ENCODE results near the gene CUL7. TPM values are rescaled to one million over a fixed set of nuclear protein-coding genes. Genes with fewer than 3 reads are reported as not detected.

Gene CUL7
- total RNA-seq, 2 experiments from 2014 or later, result 9.3 to 10.2 TPM

GRCh38 chr6:42996513-42996912 lies 57.1 kb downstream of the CUL7 start:
- Mint-ChIP-seq H3K36me3 (peaks cover 4% of the 10 kb centered on the region), H3K4me3 (no peak overlapping the region), H3K27ac (no peak overlapping the region), H3K9me3 (no peaks in the 10 kb centered on the region), H3K27me3 (no peaks in the 10 kb centered on the region), H3K4me1 (peaks cover 7% of the 10 kb centered on the region)
- DNase-seq, result no peak

GRCh38 chr6:42993445-42993844 lies 60.2 kb downstream of the CUL7 start:
- DNase-seq, result no peak
- peaks cover 14% of the 10 kb centered on the region for H3K4me1 Mint-ChIP-seq
- no peaks in the 10 kb centered on the region for H3K27me3 Mint-ChIP-seq
- H3K9me3 Mint-ChIP-seq, result no peaks in the 10 kb centered on the region
- H3K36me3 Mint-ChIP-seq, result peaks cover 2% of the 10 kb centered on the region
- no peak overlapping the region for H3K4me3 Mint-ChIP-seq
- H3K27ac Mint-ChIP-seq, result no peak overlapping the region

GRCh38 chr6:42989923-42990322 lies 63.7 kb downstream of the CUL7 start:
- Mint-ChIP-seq H3K27me3 (no peaks in the 10 kb centered on the region), H3K4me1 (peaks cover 40% of the 10 kb centered on the region), H3K27ac (no peak overlapping the region), H3K36me3 (peaks cover 4% of the 10 kb centered on the region), H3K4me3 (no peak overlapping the region), H3K9me3 (no peaks in the 10 kb centered on the region)
- no peak for DNase-seq

- Mint-ChIP-seq H3K4me1 (peaks cover 41% of the 10 kb centered on the region), H3K27ac (no peak overlapping the region)
Observed at GRCh38 chr6:42988486-42989020, 65.1 kb downstream of the CUL7 start.

More at GRCh38 chr6:42988486-42989020, 65.1 kb downstream of the CUL7 start:
- DNase-seq, result no peak
- Mint-ChIP-seq H3K27me3 (no peaks in the 10 kb centered on the region), H3K4me3 (no peak overlapping the region), H3K36me3 (peaks cover 4% of the 10 kb centered on the region), H3K9me3 (no peaks in the 10 kb centered on the region)

Other genes starting within 250 kb of the CUL7 start
- gene RPL7L1, start 174.2 kb downstream of the CUL7 start, total RNA-seq, result 100 to 1,000 TPM; 193 to 200 TPM
- not detected for gene PTCRA, start 137.8 kb downstream of the CUL7 start, total RNA-seq
- 10 to 100 TPM; 53.6 to 55.7 TPM for gene CNPY3, start 124.4 kb downstream of the CUL7 start, total RNA-seq
- gene GNMT, start 93.1 kb downstream of the CUL7 start, total RNA-seq, result under 1 TPM; 0.20 to 0.35 TPM
- gene PEX6, start 74.7 kb downstream of the CUL7 start, total RNA-seq, result 10 to 100 TPM; 15.2 to 16.7 TPM
- gene PPP2R5D, start 69.3 kb downstream of the CUL7 start, total RNA-seq, result 10 to 100 TPM; 43.0 to 43.4 TPM
- gene MEA1, start 39.9 kb downstream of the CUL7 start, total RNA-seq, result 100 to 1,000 TPM in 1 of 2 experiments, 10 to 100 TPM in 1; 98.6 to 105 TPM
- 10 to 100 TPM; 65.8 to 66.1 TPM for gene KLHDC3, start 39.6 kb downstream of the CUL7 start, total RNA-seq
- 10 to 100 TPM; 87.6 to 93.0 TPM for gene RRP36, start 32.2 kb downstream of the CUL7 start, total RNA-seq
- 100 to 1,000 TPM; 112 to 113 TPM for gene MRPL2, start 5.6 kb upstream of the CUL7 start, total RNA-seq
- 1 to 10 TPM; 9.5 to 10.0 TPM for gene KLC4, start 5.8 kb upstream of the CUL7 start, total RNA-seq
- 1 to 10 TPM; 3.3 to 3.9 TPM for gene PTK7, start 22.5 kb upstream of the CUL7 start, total RNA-seq
- 10 to 100 TPM; 49.1 to 49.9 TPM for gene SRF, start 117.4 kb upstream of the CUL7 start, total RNA-seq
- 10 to 100 TPM; 31.3 to 31.5 TPM for gene CUL9, start 128.3 kb upstream of the CUL7 start, total RNA-seq
- gene DNPH1, start 175.6 kb upstream of the CUL7 start, total RNA-seq, result 10 to 100 TPM; 55.8 to 56.1 TPM
- gene TTBK1, start 189.6 kb upstream of the CUL7 start, total RNA-seq, result under 1 TPM; 0.12 to 0.14 TPM
- not detected for gene SLC22A7, start 244.4 kb upstream of the CUL7 start, total RNA-seq